ENCODE results near the gene PLGLB1. TPM values are rescaled to one million over a fixed set of nuclear protein-coding genes. Genes with fewer than 3 reads are reported as not detected.
"Not testable (repeated sequence)": the region's sequence is repeated elsewhere in the genome, so short reads cannot be mapped to it uniquely, and the experiment has no call there.

The PLGLB1 gene
- total and polyA plus RNA-seq, 2 of the 4 experiments (the other 2 are of a cell fraction): 0.18 to 0.26 TPM

- H3K4me2 ChIP-seq (ENCODE audit: low read depth, low read length); H2BK120ac ChIP-seq (ENCODE audit: low read depth, low read length); ATAC-seq (ENCODE audit: low read depth); H3K56ac ChIP-seq (ENCODE audit: extremely low read depth, insufficient read depth, low read length); H2AK5ac ChIP-seq (ENCODE audit: low read depth, low read length); H3K18ac ChIP-seq (ENCODE audit: low read depth, low read length); H3K27me3 ChIP-seq (ENCODE audit: control insufficient read depth, insufficient read depth, low read length); H2BK15ac ChIP-seq (ENCODE audit: low read depth, low read length); H3K9me3 ChIP-seq (ENCODE audit: control insufficient read depth, insufficient read depth, low read length); H4K20me1 ChIP-seq (ENCODE audit: insufficient read depth, low read length); dilution Hi-C loops (cut with HindIII; ENCODE audit: low sequenced_read_pairs, unreplicated experiment); H3K79me1 ChIP-seq (ENCODE audit: low read depth in 1 of 2, low read length in 2 of 2); POLR2A ChIA-PET (ENCODE audit: unreplicated experiment); H2BK5ac ChIP-seq (ENCODE audit: low read depth, low read length, poor library complexity, severe bottlenecking); H3K23ac ChIP-seq (ENCODE audit: low read depth, low read length); H3K36me3 ChIP-seq (ENCODE audit: control insufficient read depth, insufficient read depth, low read length); H2BK20ac ChIP-seq (ENCODE audit: low read depth, low read length); in situ Hi-C loops (cut with MboI; ENCODE audit: low sequenced_read_pairs); intact Hi-C loops (cut with micrococcal nuclease); H3K9ac ChIP-seq (ENCODE audit: low read depth, low read length); H2AK9ac ChIP-seq (replicated peaks; ENCODE audit: low read depth, low read length, poor library complexity); H3K4me1 ChIP-seq (ENCODE audit: control insufficient read depth, insufficient read depth, low read length); H4K5ac ChIP-seq (ENCODE audit: low read depth, low read length); H3K14ac ChIP-seq (replicated peaks; ENCODE audit: low read depth, low read length); H3K27ac ChIP-seq (ENCODE audit: insufficient read depth, low read length); H4K91ac ChIP-seq (ENCODE audit: insufficient read depth, low read depth, low read length); BruUV-seq (replicated peaks); H3K9me1 ChIP-seq (ENCODE audit: insufficient read depth, low read length); H3K4ac ChIP-seq (ENCODE audit: low read depth, low read length); H2AFZ ChIP-seq (replicated peaks; ENCODE audit: low read length, poor library complexity); DNase-seq; H3K4me3 ChIP-seq (ENCODE audit: insufficient read depth, low read depth, low read length); CTCF ChIA-PET; H4K8ac ChIP-seq (ENCODE audit: low read depth in 2 of 2, low read length in 2 of 2): not testable (repeated sequence)
- WGBS, 2 experiments (ENCODE audit: extremely low coverage in 2 of 2, insufficient read length in 1 of 2): no CpG with 5 or more reads among the region's 8 CpGs
These were observed 2.5 kb upstream of the PLGLB1 start for GRCh38 chr2:87023988-87024615.

GRCh38 chr2:87021043-87021442, 601 bp downstream of the PLGLB1 start:
- H2BK120ac ChIP-seq (ENCODE audit: low read depth, low read length); POLR2A ChIA-PET (ENCODE audit: unreplicated experiment); H2AK5ac ChIP-seq (ENCODE audit: low read depth, low read length); H4K5ac ChIP-seq (ENCODE audit: low read depth, low read length); H3K4me3 ChIP-seq (ENCODE audit: insufficient read depth, low read depth, low read length); H3K9ac ChIP-seq (ENCODE audit: low read depth, low read length); H2BK5ac ChIP-seq (ENCODE audit: low read depth, low read length, poor library complexity, severe bottlenecking); ATAC-seq (ENCODE audit: low read depth); H3K36me3 ChIP-seq (ENCODE audit: control insufficient read depth, insufficient read depth, low read length); H2BK20ac ChIP-seq (ENCODE audit: low read depth, low read length); H3K4me1 ChIP-seq (ENCODE audit: control insufficient read depth, insufficient read depth, low read length); H4K91ac ChIP-seq (ENCODE audit: insufficient read depth, low read depth, low read length); BruUV-seq (replicated peaks); H2AK9ac ChIP-seq (replicated peaks; ENCODE audit: low read depth, low read length, poor library complexity); H3K56ac ChIP-seq (ENCODE audit: extremely low read depth, insufficient read depth, low read length); H3K4me2 ChIP-seq (ENCODE audit: low read depth, low read length); H3K79me1 ChIP-seq (ENCODE audit: low read depth in 1 of 2, low read length in 2 of 2); H3K27me3 ChIP-seq (ENCODE audit: control insufficient read depth, insufficient read depth, low read length); CTCF ChIA-PET; dilution Hi-C loops (cut with HindIII; ENCODE audit: low sequenced_read_pairs, unreplicated experiment); H4K20me1 ChIP-seq (ENCODE audit: insufficient read depth, low read length); H2AFZ ChIP-seq (replicated peaks; ENCODE audit: low read length, poor library complexity); H2BK15ac ChIP-seq (ENCODE audit: low read depth, low read length); H3K14ac ChIP-seq (replicated peaks; ENCODE audit: low read depth, low read length); H3K9me1 ChIP-seq (ENCODE audit: insufficient read depth, low read length); H3K23ac ChIP-seq (ENCODE audit: low read depth, low read length); in situ Hi-C loops (cut with MboI; ENCODE audit: low sequenced_read_pairs); H3K9me3 ChIP-seq (ENCODE audit: control insufficient read depth, insufficient read depth, low read length); intact Hi-C loops (cut with micrococcal nuclease); H3K27ac ChIP-seq (ENCODE audit: insufficient read depth, low read length); H3K18ac ChIP-seq (ENCODE audit: low read depth, low read length); H3K4ac ChIP-seq (ENCODE audit: low read depth, low read length); H4K8ac ChIP-seq (ENCODE audit: low read depth in 2 of 2, low read length in 2 of 2); DNase-seq: not testable (repeated sequence)
- WGBS, 2 experiments (ENCODE audit: extremely low coverage in 2 of 2, insufficient read length in 1 of 2): no CpG with 5 or more reads among the region's 8 CpGs

All from IMR-90 (cell line).